AG10803 (cell line): ENCODE results near the gene RNU6-1.

Source experiments
- DNase-seq: peaks from one replicate; pipeline ENCODE4 v3.0.0; 2010; ENCODE audit warnings: low read depth
- H3K4me3 ChIP-seq: 2 replicates; pipeline ENCODE4 v1.5.1; 2011; ENCODE audit warnings: mild to moderate bottlenecking, low read length, control low read depth
- CTCF ChIP-seq: conservative IDR thresholded peaks from 2 replicates; pipeline ENCODE4 v1.5.1; 2011; ENCODE audit warnings: mild to moderate bottlenecking, low read length, control low read depth, inconsistent platforms

Gene RNU6-1

GRCh38 chr15:67859331-67859946, 19.6 kb upstream of the RNU6-1 start:
- no peak overlapping the region for H3K4me3 ChIP-seq
- no peak for DNase-seq
- no peak for TF ChIP-seq CTCF

- TF ChIP-seq CTCF, result no peak
Measured at GRCh38 chr15:67857220-67857619, 17.4 kb upstream of the RNU6-1 start.

GRCh38 chr15:67855842-67856241, 16.0 kb upstream of the RNU6-1 start:
- no peak for TF ChIP-seq CTCF
- no peak for DNase-seq
- H3K4me3 ChIP-seq, result no peak overlapping the region

More at GRCh38 chr15:67857220-67857619, 17.4 kb upstream of the RNU6-1 start:
- H3K4me3 ChIP-seq, result no peak overlapping the region
- no peak for DNase-seq

- DNase-seq, result no peak
- no peak overlapping the region for H3K4me3 ChIP-seq
- no peak for TF ChIP-seq CTCF
Measured at GRCh38 chr15:67854358-67854757, 14.5 kb upstream of the RNU6-1 start.

- no peak for DNase-seq
- no peak for TF ChIP-seq CTCF
- H3K4me3 ChIP-seq, result no peak overlapping the region
Measured at GRCh38 chr15:67853454-67853853, 13.6 kb upstream of the RNU6-1 start.

GRCh38 chr15:67852418-67852817, 12.6 kb upstream of the RNU6-1 start:
- TF ChIP-seq CTCF, result no peak
- DNase-seq, result no peak
- H3K4me3 ChIP-seq, result no peak overlapping the region

GRCh38 chr15:67850994-67851571, 11.2 kb upstream of the RNU6-1 start:
- no peak overlapping the region for H3K4me3 ChIP-seq
- TF ChIP-seq CTCF, result no peak
- DNase-seq, result peak; percentile 30
